NCI-H526 (cell line): ENCODE measurements around the gene APC2.
"Not testable (repeated sequence)": the region's sequence is repeated elsewhere in the genome, so short reads cannot be mapped to it uniquely, and the experiment has no call there.

Experiments
- DNase-seq, 2 experiments: peaks; one replicate each; lab custom pipeline; 2025; lab: John Stamatoyannopoulos, UW

APC2 gene

GRCh38 chr19:1466018-1466460 is 16.1 kb downstream of the APC2 start:
- DNase-seq = no peak

- DNase-seq = no peak
Observed at GRCh38 chr19:1466461-1467214, 16.7 kb downstream of the APC2 start.

DNA sequence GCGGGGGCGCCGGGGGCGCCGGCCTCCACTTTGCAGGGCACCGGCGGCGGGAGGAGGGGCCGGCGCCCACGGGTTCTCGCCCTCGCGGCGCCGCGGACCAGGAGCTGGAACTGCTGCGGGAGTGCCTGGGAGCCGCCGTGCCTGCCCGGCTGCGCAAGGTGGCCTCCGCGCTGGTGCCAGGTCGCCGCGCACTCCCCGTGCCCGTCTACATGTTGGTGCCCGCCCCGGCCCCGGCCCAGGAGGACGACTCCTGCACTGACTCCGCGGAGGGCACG is 17.2 kb downstream of the APC2 start:
- DNase-seq = no peak

- no peak for DNase-seq
Observed at GRCh38 chr19:1467490-1468273, 17.8 kb downstream of the APC2 start.

DNA sequence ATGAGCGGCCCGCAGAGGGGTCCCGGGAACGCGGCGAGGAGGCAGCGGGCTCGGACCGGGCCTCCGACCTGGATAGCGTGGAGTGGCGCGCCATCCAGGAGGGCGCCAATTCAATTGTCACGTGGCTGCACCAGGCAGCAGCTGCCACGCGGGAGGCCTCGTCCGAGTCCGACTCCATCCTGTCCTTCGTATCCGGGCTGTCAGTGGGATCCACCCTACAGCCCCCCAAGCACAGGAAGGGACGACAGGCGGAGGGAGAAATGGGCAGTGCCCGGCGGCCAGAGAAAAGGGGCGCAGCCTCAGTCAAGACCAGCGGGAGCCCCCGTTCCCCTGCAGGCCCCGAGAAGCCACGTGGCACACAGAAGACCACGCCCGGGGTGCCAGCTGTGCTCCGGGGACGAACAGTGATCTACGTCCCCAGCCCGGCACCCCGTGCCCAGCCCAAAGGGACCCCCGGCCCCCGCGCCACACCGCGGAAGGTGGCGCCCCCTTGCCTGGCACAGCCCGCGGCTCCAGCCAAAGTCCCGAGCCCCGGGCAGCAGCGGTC is 18.4 kb downstream of the APC2 start:
- DNase-seq = no peak

GRCh38 chr19:1468821-1469254 is 18.9 kb downstream of the APC2 start:
- DNase-seq = peak in 1 of 2 experiments; percentile 51

DNA sequence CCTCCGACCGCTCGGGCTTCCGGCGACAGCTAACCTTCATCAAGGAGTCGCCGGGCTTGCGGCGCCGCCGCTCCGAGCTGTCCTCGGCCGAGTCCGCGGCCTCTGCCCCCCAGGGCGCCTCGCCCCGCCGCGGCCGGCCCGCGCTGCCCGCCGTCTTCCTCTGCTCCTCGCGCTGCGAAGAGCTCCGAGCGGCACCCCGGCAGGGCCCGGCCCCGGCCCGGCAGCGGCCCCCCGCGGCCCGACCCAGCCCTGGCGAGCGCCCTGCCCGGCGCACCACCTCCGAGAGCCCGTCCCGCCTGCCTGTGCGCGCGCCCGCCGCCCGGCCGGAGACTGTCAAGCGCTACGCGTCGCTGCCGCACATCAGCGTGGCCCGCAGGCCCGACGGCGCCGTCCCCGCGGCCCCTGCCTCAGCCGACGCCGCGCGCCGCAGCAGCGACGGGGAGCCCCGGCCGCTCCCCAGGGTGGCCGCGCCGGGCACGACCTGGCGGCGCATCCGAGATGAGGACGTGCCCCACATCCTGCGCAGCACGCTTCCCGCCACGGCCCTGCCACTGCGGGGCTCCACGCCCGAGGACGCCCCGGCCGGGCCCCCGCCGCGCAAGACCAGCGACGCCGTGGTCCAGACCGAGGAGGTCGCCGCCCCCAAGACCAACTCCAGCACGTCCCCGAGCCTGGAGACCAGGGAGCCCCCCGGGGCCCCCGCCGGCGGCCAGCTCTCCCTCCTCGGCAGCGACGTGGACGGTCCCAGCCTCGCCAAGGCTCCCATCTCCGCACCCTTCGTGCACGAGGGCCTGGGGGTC is 19.5 kb downstream of the APC2 start:
- no peak for DNase-seq

GRCh38 chr19:1470055-1470304 is 20.1 kb downstream of the APC2 start:
- no peak for DNase-seq

DNA sequence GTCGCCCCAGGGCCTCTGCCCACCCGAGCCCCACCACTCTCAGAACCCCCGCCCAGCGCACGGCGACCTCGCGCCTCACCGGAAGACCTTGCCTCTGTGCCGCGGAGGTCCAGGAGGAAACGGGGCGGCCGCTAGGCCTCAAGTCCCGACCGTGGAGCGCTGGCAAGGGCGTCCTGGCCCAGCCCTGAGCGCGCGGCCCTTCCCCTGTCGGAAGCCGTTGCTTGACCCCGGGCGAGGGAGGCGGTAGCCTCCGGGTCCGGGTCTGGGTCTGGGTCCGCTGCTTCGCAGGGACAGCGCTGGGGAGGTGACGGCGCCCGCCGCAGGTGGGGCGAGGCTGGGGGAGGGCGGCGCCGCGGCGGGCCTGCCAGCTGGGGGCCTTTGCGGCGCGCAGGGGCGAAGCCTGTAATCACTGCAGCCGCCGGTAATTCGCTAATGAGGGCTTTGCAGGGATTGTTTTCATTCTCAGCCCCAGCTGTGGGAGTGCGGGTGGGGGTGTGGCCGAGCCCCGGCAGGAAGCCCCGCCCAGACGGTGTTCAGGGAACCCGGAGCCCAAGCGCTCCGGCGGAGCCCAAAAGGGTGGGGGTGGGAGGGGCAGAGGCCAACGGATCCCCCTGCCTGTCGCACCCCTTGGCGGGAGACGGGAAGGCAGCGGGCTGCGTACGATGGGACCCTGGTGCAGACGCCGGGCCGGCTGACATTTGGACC is 20.5 kb downstream of the APC2 start:
- DNase-seq = peak in 1 of 2 experiments; percentile 59

- peak in 1 of 2 experiments; percentile 68 for DNase-seq
Observed at GRCh38 chr19:1471010-1471514, 21.1 kb downstream of the APC2 start.

DNA sequence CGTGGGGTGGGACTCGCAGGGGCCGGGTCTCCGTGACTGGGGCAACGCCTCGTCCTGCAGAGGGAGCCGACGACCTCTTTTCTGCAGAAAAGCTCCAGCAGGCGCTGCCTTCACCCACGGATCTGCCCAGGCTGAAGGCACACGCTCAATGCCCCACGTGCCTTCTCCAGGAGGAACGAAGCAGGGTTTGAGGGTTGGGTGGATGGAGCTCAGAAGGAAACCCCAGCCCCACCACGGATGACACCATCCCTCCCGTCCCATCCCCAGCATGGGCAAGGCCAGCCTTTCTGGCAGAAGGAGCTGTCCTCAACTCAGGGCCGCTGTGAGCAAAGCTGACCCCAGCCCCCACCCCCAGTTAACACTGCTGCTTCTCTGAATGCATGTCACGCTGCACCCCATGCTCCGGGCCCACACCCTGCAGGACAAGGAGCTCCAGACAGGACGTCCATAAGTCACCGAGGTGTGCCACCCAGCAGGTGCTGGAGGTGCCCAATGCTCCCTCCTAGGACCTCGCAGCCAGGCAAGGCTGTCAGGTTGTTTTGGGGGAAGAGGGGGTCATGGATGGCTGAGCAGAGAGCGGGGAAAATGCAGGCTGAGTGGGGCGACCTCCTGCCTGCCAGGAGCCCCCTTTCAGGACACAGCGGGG is 21.7 kb downstream of the APC2 start:
- no peak for DNase-seq

DNA sequence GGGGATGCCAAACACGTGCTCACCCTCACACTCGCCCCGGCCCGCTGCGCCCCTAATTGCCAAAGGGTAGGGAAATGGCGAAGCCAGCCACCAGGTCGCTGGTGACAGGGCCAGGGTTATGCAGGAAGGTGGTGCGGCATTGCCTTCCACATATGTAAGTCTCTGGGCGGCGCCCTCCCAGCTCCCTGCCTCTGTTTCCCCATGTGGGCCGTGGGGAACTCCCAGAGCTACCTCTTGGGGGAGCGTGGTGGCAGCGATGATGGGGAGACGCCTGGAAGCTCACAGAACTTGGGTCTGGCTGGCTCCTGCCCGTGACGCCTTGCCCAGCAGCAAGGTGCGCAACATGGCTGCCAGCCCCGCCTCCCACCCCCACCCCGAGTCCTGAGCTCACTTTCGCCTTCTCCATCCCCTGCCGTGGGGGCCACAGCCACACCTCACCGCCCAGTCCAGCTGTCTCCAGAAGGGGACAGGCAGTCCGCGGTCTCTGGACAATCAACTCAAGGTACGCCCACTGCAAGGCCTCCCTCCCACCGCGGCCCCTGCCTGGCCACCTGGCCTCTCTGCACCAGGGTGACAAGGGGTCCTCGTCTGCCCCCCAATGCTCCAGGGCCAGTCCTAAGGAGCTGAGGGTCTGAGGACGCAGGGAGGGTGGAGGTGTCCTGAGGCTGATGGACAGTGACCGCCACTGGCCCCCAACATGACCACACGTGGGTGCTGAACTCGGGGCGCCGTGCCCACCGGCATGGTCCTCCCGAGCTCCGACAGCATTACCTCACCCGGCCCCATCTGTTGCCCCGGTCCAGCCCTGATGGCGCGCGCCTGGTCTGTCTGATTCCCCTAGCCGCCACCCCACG is 22.5 kb downstream of the APC2 start:
- no peak for DNase-seq

- DNase-seq = no peak
Observed at GRCh38 chr19:1473085-1473851, 23.3 kb downstream of the APC2 start.

- DNase-seq = no peak
Observed at GRCh38 chr19:1474011-1474764, 24.3 kb downstream of the APC2 start.

DNA sequence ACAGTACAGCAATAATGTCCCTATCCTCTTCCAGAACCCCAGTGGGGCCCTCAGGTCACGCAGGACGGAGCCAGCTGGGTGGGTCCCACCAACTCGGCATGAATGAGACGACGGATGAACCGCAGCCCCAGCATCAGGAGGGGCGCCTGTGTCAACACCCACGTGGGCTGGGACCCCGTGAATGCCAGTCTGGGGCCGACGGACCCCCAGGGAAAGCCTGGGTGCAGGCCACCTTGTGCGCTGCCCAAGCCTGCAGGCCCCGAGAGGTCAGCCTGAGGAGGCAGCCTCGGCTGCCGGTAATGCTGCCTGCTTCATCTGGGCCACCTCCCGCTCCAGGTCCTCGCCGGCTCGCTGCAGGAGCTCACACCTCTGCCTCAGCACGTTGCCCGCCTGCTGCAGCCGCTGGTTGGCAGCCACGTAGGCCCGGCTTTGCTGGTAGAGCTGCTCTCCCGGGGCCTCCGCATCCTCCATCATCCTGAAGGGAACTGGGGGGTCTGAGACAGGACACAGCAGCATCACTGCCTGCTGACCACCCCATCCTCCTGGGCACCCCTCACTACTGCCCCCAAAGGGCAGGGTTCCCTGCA is 24.9 kb downstream of the APC2 start:
- no peak for DNase-seq

GRCh38 chr19:1475751-1476437 is 26.0 kb downstream of the APC2 start:
- DNase-seq = no peak

DNA sequence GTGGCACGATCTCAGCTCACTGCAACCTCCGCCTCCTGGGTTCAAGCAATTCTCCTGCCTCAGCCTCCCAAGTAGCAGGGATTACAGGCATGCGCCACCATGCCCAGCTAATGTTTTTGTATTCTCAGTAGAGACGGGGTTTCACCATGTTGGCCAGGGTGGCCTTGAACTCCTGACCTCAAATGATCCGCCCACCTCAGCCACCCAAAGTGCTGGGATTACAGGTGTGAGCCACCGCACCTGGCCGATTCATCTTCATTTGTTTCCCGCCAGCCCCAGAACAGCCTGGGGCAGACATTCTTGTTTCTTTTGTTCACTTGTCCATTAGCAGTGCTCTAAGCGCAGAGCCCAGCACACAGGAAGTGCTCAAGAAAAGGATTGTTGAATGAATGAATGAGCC is 27.1 kb downstream of the APC2 start:
- not testable (repeated sequence) for DNase-seq
